Suprapubic skin (tissue), 4 donors: ENCODE data around the gene IQGAP2.

Experiments used
- EP300 ChIP-seq: sonication (generic); formaldehyde crosslinking; IDR thresholded peaks from one replicate; pipeline ENCODE4 v1.6.1; 2017; ENCODE audit warnings: antibody characterized with exemption
- POLR2A ChIP-seq, 2 donors: fragments of 450-650 bp; IDR thresholded peaks; one replicate each; pipeline ENCODE4 v1.6.1; 2017; ENCODE audit warnings: antibody characterized with exemption in 2 of 2, mild to moderate bottlenecking in 2 of 2, moderate library complexity in 2 of 2
- POLR2AphosphoS5 ChIP-seq, 3 donors: sonication (generic); formaldehyde crosslinking; IDR thresholded peaks; one replicate each; pipeline ENCODE4 v1.6.1; 2017; ENCODE audit warnings: antibody characterized with exemption in 3 of 3
- TF ChIP-seq, protein P1 (sequence below), 2 donors: fragments of 200-600 bp in 1 of 2; fragments of 450-650 bp in 1 of 2; sonication (generic) in 1 of 2; IDR thresholded peaks; one replicate each; pipeline ENCODE4 v1.5.1; 2016 to 2019; ENCODE audit warnings: antibody characterized with exemption in 2 of 2, mild to moderate bottlenecking in 1 of 2, moderate library complexity in 1 of 2

DNA sequence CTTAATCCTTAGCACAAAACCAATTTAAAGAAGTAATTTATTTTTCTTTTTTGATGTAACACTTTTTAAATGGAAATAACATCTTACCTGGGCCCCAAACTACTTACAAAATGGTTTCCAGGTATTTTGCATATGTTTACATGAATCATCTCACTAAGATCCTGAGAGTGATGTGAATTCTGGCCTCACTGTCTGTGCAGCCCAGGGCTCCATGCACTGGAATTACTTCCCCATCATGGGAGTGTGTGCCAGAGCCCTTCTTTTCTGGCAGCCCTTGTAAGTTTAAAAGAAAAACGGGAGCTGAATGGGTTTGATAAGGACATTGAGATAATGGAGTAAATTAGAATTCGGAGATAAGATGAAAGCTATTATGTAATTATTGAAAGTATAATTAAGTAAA is 300.6 kb downstream of the IQGAP2 start:
- TF ChIP-seq, protein P1, sequence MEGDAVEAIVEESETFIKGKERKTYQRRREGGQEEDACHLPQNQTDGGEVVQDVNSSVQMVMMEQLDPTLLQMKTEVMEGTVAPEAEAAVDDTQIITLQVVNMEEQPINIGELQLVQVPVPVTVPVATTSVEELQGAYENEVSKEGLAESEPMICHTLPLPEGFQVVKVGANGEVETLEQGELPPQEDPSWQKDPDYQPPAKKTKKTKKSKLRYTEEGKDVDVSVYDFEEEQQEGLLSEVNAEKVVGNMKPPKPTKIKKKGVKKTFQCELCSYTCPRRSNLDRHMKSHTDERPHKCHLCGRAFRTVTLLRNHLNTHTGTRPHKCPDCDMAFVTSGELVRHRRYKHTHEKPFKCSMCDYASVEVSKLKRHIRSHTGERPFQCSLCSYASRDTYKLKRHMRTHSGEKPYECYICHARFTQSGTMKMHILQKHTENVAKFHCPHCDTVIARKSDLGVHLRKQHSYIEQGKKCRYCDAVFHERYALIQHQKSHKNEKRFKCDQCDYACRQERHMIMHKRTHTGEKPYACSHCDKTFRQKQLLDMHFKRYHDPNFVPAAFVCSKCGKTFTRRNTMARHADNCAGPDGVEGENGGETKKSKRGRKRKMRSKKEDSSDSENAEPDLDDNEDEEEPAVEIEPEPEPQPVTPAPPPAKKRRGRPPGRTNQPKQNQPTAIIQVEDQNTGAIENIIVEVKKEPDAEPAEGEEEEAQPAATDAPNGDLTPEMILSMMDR (IDR thresholded peaks at IDR 0.05): no peak
- no peak for TF ChIP-seq EP300
- no peak for TF ChIP-seq POLR2A (IDR thresholded peaks at IDR 0.05)
- TF ChIP-seq POLR2AphosphoS5 (IDR thresholded peaks at IDR 0.05): no peak
